ENCODE data around the gene ARHGAP21. TPM values are rescaled to one million over a fixed set of nuclear protein-coding genes. Genes with fewer than 3 reads are reported as not detected.
A peak's percentile ranks its signal among the peaks of the same experiment; 100 is the strongest.

The ARHGAP21 gene
- total and polyA plus RNA-seq, 9 of the 15 experiments (the other 6 are each of a cell fraction or from before 2014, with no cell fraction given), result 13.6 to 145 (median 60.8) TPM

GRCh38 chr10:24724381-24725228 lies 918 bp upstream of the ARHGAP21 start:
- H3K4me2 ChIP-seq (ENCODE audit: insufficient read depth, low read length), result peak overlapping the region; percentile 90
- POLR2A ChIA-PET, result interaction anchor here (0.5 to 1.3 kb wide), 4 partner anchors 9 to 216 kb away, joined by 3 to 5 read pairs (median 4); no protein-coding TSS in a partner anchor
- peak overlapping the region; percentile 81 for H3K4me3 ChIP-seq
- in situ Hi-C loops (cut with MboI), result no loop called here
- peak overlapping the region; percentile 87 for H3K27ac ChIP-seq (ENCODE audit: extremely low read depth, low read depth, low read length)
- peak overlapping the region; percentile 79 to 91 for H3K9ac ChIP-seq (ENCODE audit: insufficient read depth in 1 of 2, low read depth in 2 of 2, low read length in 2 of 2)
- CTCF ChIA-PET (ENCODE audit: low intra/inter-chr PET ratio), result no interaction called here
- WGBS (ENCODE audit: insufficient coverage, low coverage, missing lambda C conversion rate), result 1% methylated on average over 38 of the region's 52 CpGs
- no peaks in the 10 kb centered on the region for H3K9me3 ChIP-seq (replicated peaks; ENCODE audit: control insufficient read depth, insufficient read depth, low read depth, low read length)
- peak; percentile 94 for FAIRE-seq
- peak; percentile 86 for ATAC-seq
- H4K20me1 ChIP-seq (replicated peaks; ENCODE audit: control insufficient read depth, insufficient read depth, low read length), result no peaks in the 10 kb centered on the region
- DNase-seq (ENCODE audit: extremely low read depth in 1 of 4, low spot score in 3 of 4), result peak; percentile 98 to 99 (median 98)
- peaks cover 12% of the 10 kb centered on the region for H3K36me3 ChIP-seq (ENCODE audit: control insufficient read depth, insufficient read depth, low read length)
- peaks cover 35% of the 10 kb centered on the region for H3K79me2 ChIP-seq (ENCODE audit: control insufficient read depth, insufficient read depth, low read length)
- H3K27me3 ChIP-seq (ENCODE audit: control insufficient read depth in 2 of 2, insufficient read depth in 2 of 2, low read length in 2 of 2), result no peaks in the 10 kb centered on the region
- H2AFZ ChIP-seq (ENCODE audit: low read depth, low read length), result peak overlapping the region; percentile 95
- BruUV-seq (replicated peaks), result no TSS peak
- no peaks in the 10 kb centered on the region for H3K9me1 ChIP-seq (ENCODE audit: control insufficient read depth, insufficient read depth, low read length)
- H3K4me1 ChIP-seq (replicated peaks in 1 of 2; ENCODE audit: control insufficient read depth in 2 of 2, insufficient read depth in 2 of 2, low read length in 2 of 2), result peaks cover 3 to 22% of the 10 kb centered on the region in 2 experiments; a peak in 3 of 5 replicates
- intact Hi-C loops (cut with micrococcal nuclease), result loop anchor here (5.0 to 10.0 kb wide), 3 partner anchors 198 to 290 kb away; partner anchors contain the start of genes ENKUR and THNSL1
- TF ChIP-seq ZNF140 (CRISPR knock-in tag; IDR thresholded peaks at IDR 0.05), result no peak
- TF ChIP-seq ZNF449 (CRISPR knock-in tag; IDR thresholded peaks at IDR 0.05), result no peak
- no peak for TF ChIP-seq GMEB1 (CRISPR knock-in tag; IDR thresholded peaks at IDR 0.05)
- TF ChIP-seq TSHZ1 (CRISPR knock-in tag; IDR thresholded peaks at IDR 0.05), result no peak
- peak; percentile 35; the same call in 1 of the 2 replicates for TF ChIP-seq GABPA (tag; conservative IDR thresholded peaks at IDR 0.05; ENCODE audit: low read depth)
- TF ChIP-seq ZBED1 (IDR thresholded peaks at IDR 0.05), result no peak
- peak; percentile 86 for TF ChIP-seq NEUROD1 (IDR thresholded peaks at IDR 0.05; ENCODE audit: borderline replicate concordance, low read depth, low read length, partially characterized antibody)
- TF ChIP-seq MCM2 (IDR thresholded peaks at IDR 0.05; ENCODE audit: low read depth), result no peak
- no peak for TF ChIP-seq ZNF778 (CRISPR knock-in tag; IDR thresholded peaks at IDR 0.05)
- no peak for TF ChIP-seq ZNF764 (CRISPR knock-in tag; IDR thresholded peaks at IDR 0.05; ENCODE audit: low read depth)
- TF ChIP-seq ZNF511 (CRISPR knock-in tag; IDR thresholded peaks at IDR 0.05), result no peak
- peak; percentile 12; the same call in 1 of the 2 replicates for TF ChIP-seq RB1 (IDR thresholded peaks at IDR 0.05; ENCODE audit: low read depth)
